ENCODE results near the gene CSNK2A1. TPM values are rescaled to one million over a fixed set of nuclear protein-coding genes. Genes with fewer than 3 reads are reported as not detected.

Gene CSNK2A1
- total RNA-seq, 1 donor from 2014 or later, result 116 TPM

Other genes starting within 250 kb of the CSNK2A1 start
- gene ZCCHC3, start 246.2 kb downstream of the CSNK2A1 start, total RNA-seq, result 11.0 TPM
- gene SOX12, start 218.2 kb downstream of the CSNK2A1 start, total RNA-seq, result 18.3 TPM
- 17.4 TPM for gene NRSN2, start 196.7 kb downstream of the CSNK2A1 start, total RNA-seq
- 0.40 TPM for gene TRIB3, start 163.0 kb downstream of the CSNK2A1 start, total RNA-seq
- 44.8 TPM for gene RBCK1, start 135.5 kb downstream of the CSNK2A1 start, total RNA-seq
- gene TBC1D20, start 81.3 kb downstream of the CSNK2A1 start, total RNA-seq, result 23.3 TPM
- gene TCF15, start 66.5 kb upstream of the CSNK2A1 start, total RNA-seq, result 11.8 TPM
- 34.6 TPM for gene SRXN1, start 109.4 kb upstream of the CSNK2A1 start, total RNA-seq
- gene SCRT2, start 132.0 kb upstream of the CSNK2A1 start, total RNA-seq, result not detected
- gene SLC52A3, start 224.7 kb upstream of the CSNK2A1 start, total RNA-seq, result 1.9 TPM

Measured in left ventricle myocardium superior (tissue), 1 donor.